GM23338 (cell line): ENCODE measurements around the gene TNFRSF6B. TPM values are rescaled to one million over a fixed set of nuclear protein-coding genes. Genes with fewer than 3 reads are reported as not detected.

Source experiments
- ATAC-seq: fragments of 200-7000 bp; cut with Tn5 transposase; 3 replicates; pipeline ENCODE4 v1.9.1; 2020
- DNase-seq: peaks from one replicate; pipeline ENCODE4 v3.0.0-alpha.2; 2015; ENCODE audit warnings: low spot score
- H2AFZ ChIP-seq: fragments of 200-600 bp; sonication (generic); 2 replicates; pipeline ENCODE4 v1.8.0; 2016; ENCODE audit warnings: antibody characterized with exemption, mild to moderate bottlenecking, moderate library complexity
- H3F3A ChIP-seq: fragments of 200-600 bp; sonication (generic); replicated peaks from 2 replicates; pipeline ENCODE4 v1.8.0; 2017; ENCODE audit warnings: antibody characterized with exemption, mixed run types, low read depth
- H3K27ac ChIP-seq: fragments of 200-600 bp; sonication (generic); 2 replicates; pipeline ENCODE4 v1.6.1; 2016; ENCODE audit warnings: low read depth
- H3K27me3 ChIP-seq: fragments of 200-600 bp; sonication (generic); 2 replicates; pipeline ENCODE4 v1.8.0; 2016; ENCODE audit warnings: mild to moderate bottlenecking, mixed run types, moderate library complexity; ENCODE audit not compliant: insufficient read depth
- H3K36me3 ChIP-seq: fragments of 200-600 bp; sonication (generic); 2 replicates; pipeline ENCODE4 v1.8.0; 2016; ENCODE audit warnings: mild to moderate bottlenecking; ENCODE audit not compliant: insufficient read depth
- H3K4me1 ChIP-seq: fragments of 200-600 bp; sonication (generic); 2 replicates; pipeline ENCODE4 v1.8.0; 2016; ENCODE audit warnings: mild to moderate bottlenecking, moderate library complexity; ENCODE audit not compliant: insufficient read depth
- H3K4me2 ChIP-seq: fragments of 200-600 bp; sonication (generic); 2 replicates; pipeline ENCODE4 v1.7.1; 2017; ENCODE audit warnings: mixed run types
- H3K4me3 ChIP-seq: fragments of 200-600 bp; sonication (generic); 2 replicates; pipeline ENCODE4 v1.6.1; 2016; ENCODE audit warnings: mixed run types
- H3K79me2 ChIP-seq: fragments of 200-600 bp; sonication (generic); replicated peaks from 2 replicates; pipeline ENCODE4 v1.8.0; 2017; ENCODE audit warnings: mild to moderate bottlenecking; ENCODE audit not compliant: insufficient read depth
- H3K9me2 ChIP-seq: fragments of 200-600 bp; sonication (generic); 2 replicates; pipeline ENCODE4 v1.8.0; 2017; ENCODE audit not compliant: insufficient read depth
- H4K20me1 ChIP-seq: fragments of 200-600 bp; sonication (generic); replicated peaks from 2 replicates; pipeline ENCODE4 v1.8.0; 2017; ENCODE audit warnings: mild to moderate bottlenecking; ENCODE audit not compliant: insufficient read depth
- H3K27ac Mint-ChIP-seq: 2 replicates; pipeline ENCODE4 v1.8.0; 2020; ENCODE audit warnings: inconsistent platforms, mild to moderate bottlenecking, moderate library complexity, mixed read lengths
- H3K27me3 Mint-ChIP-seq: 3 replicates; pipeline ENCODE4 v1.8.0; 2022; ENCODE audit warnings: low read depth, mild to moderate bottlenecking, moderate library complexity, mixed read lengths, inconsistent platforms; ENCODE audit not compliant: insufficient read depth, poor library complexity
- H3K36me3 Mint-ChIP-seq: 3 replicates; pipeline ENCODE4 v1.8.0; 2021; ENCODE audit warnings: low read depth, mild to moderate bottlenecking, inconsistent platforms, moderate library complexity, mixed read lengths
- H3K4me1 Mint-ChIP-seq: 3 replicates; pipeline ENCODE4 v1.8.0; 2020; ENCODE audit warnings: mild to moderate bottlenecking, inconsistent platforms, mixed read lengths
- H3K4me3 Mint-ChIP-seq: 3 replicates; pipeline ENCODE4 v1.8.0; 2021; ENCODE audit warnings: moderate library complexity, mild to moderate bottlenecking, inconsistent platforms, mixed read lengths
- H3K9me3 Mint-ChIP-seq: 3 replicates; pipeline ENCODE4 v1.8.0; 2020; ENCODE audit warnings: moderate library complexity, mild to moderate bottlenecking, inconsistent platforms, mixed read lengths
- EZH2phosphoT487 ChIP-seq: fragments of 200-600 bp; sonication (generic); IDR thresholded peaks from one replicate; pipeline ENCODE4 v1.8.1; 2018; ENCODE audit warnings: antibody characterized with exemption; ENCODE audit not compliant: unreplicated experiment
- JUNB ChIP-seq: IDR thresholded peaks from one replicate; pipeline ENCODE4 v1.6.1; 2016; ENCODE audit warnings: antibody characterized with exemption; ENCODE audit not compliant: unreplicated experiment
- ZNF331 ChIP-seq: fragments of 250-450 bp; sonication (Bioruptor Pico); IDR thresholded peaks from 2 replicates; pipeline ENCODE4 v1.5.0; 2020; ENCODE audit warnings: low read depth, mild to moderate bottlenecking, moderate library complexity
- polyA plus RNA-seq: library from polyadenylated mRNA; unstranded; fragments of >200 nt; fragmentation: Nextera tagmentation; extraction: Ambion mirVana; gene quantifications from 2 replicates; pipeline ENCODE4 v1.2.1, GENCODE V29; 2016
- total RNA-seq: library from RNA; depleted of rRNA; stranded (reverse); fragments of >200 nt; shearing (Covaris generic); gene quantifications from 2 replicates; pipeline ENCODE4 v1.2.3, GENCODE V29; 2014
- TF ChIP-seq, protein P1 (sequence below): IDR thresholded peaks from 2 replicates; pipeline ENCODE4 v1.6.1; 2016; ENCODE audit warnings: antibody characterized with exemption
- TF ChIP-seq, protein P2 (sequence below): IDR thresholded peaks from one replicate; pipeline ENCODE4 v1.6.1; 2018; ENCODE audit warnings: antibody characterized with exemption; ENCODE audit not compliant: unreplicated experiment
- TF ChIP-seq, protein P3 (sequence below): fragments of 250-450 bp; sonication (Bioruptor Pico); IDR thresholded peaks from 2 replicates; pipeline ENCODE4 v1.5.0; 2020; ENCODE audit warnings: mild to moderate bottlenecking, moderate library complexity

TNFRSF6B gene
- total and polyA plus RNA-seq, 2 experiments from 2014 or later = 0.28 TPM; not detected in 1

DNA sequence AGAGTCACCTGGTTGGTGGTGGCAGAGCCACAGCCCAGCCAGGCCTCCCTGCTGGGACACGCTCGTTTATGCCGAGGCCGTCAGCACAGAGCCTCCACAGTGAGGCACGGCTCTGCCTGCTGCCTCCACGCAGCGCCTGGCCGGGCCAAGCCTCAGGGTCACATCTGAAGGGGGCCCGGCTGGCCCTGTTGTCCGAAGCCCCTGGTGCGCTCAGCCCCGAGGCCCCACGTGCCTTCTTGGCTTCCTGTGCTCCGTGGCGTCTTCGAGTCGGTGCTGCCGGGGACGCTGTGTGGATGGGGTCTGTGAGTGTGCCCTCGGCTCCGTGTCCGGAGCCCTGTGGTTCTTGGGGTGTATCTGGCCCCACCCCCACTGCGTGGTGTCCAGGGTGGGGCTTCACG, 10.4 kb upstream of the TNFRSF6B start:
- H3K9me3 Mint-ChIP-seq = no peaks in the 10 kb centered on the region
- ATAC-seq = no peak
- no peaks in the 10 kb centered on the region for H3K36me3 Mint-ChIP-seq
- TF ChIP-seq EZH2phosphoT487 (no peak), JUNB (no peak), ZNF331 (CRISPR knock-in tag) (no peak)
- TF ChIP-seq, protein P1, sequence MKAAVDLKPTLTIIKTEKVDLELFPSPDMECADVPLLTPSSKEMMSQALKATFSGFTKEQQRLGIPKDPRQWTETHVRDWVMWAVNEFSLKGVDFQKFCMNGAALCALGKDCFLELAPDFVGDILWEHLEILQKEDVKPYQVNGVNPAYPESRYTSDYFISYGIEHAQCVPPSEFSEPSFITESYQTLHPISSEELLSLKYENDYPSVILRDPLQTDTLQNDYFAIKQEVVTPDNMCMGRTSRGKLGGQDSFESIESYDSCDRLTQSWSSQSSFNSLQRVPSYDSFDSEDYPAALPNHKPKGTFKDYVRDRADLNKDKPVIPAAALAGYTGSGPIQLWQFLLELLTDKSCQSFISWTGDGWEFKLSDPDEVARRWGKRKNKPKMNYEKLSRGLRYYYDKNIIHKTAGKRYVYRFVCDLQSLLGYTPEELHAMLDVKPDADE = no peak
- TF ChIP-seq, protein P2, sequence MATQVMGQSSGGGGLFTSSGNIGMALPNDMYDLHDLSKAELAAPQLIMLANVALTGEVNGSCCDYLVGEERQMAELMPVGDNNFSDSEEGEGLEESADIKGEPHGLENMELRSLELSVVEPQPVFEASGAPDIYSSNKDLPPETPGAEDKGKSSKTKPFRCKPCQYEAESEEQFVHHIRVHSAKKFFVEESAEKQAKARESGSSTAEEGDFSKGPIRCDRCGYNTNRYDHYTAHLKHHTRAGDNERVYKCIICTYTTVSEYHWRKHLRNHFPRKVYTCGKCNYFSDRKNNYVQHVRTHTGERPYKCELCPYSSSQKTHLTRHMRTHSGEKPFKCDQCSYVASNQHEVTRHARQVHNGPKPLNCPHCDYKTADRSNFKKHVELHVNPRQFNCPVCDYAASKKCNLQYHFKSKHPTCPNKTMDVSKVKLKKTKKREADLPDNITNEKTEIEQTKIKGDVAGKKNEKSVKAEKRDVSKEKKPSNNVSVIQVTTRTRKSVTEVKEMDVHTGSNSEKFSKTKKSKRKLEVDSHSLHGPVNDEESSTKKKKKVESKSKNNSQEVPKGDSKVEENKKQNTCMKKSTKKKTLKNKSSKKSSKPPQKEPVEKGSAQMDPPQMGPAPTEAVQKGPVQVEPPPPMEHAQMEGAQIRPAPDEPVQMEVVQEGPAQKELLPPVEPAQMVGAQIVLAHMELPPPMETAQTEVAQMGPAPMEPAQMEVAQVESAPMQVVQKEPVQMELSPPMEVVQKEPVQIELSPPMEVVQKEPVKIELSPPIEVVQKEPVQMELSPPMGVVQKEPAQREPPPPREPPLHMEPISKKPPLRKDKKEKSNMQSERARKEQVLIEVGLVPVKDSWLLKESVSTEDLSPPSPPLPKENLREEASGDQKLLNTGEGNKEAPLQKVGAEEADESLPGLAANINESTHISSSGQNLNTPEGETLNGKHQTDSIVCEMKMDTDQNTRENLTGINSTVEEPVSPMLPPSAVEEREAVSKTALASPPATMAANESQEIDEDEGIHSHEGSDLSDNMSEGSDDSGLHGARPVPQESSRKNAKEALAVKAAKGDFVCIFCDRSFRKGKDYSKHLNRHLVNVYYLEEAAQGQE = no peak
- TF ChIP-seq, protein P3, sequence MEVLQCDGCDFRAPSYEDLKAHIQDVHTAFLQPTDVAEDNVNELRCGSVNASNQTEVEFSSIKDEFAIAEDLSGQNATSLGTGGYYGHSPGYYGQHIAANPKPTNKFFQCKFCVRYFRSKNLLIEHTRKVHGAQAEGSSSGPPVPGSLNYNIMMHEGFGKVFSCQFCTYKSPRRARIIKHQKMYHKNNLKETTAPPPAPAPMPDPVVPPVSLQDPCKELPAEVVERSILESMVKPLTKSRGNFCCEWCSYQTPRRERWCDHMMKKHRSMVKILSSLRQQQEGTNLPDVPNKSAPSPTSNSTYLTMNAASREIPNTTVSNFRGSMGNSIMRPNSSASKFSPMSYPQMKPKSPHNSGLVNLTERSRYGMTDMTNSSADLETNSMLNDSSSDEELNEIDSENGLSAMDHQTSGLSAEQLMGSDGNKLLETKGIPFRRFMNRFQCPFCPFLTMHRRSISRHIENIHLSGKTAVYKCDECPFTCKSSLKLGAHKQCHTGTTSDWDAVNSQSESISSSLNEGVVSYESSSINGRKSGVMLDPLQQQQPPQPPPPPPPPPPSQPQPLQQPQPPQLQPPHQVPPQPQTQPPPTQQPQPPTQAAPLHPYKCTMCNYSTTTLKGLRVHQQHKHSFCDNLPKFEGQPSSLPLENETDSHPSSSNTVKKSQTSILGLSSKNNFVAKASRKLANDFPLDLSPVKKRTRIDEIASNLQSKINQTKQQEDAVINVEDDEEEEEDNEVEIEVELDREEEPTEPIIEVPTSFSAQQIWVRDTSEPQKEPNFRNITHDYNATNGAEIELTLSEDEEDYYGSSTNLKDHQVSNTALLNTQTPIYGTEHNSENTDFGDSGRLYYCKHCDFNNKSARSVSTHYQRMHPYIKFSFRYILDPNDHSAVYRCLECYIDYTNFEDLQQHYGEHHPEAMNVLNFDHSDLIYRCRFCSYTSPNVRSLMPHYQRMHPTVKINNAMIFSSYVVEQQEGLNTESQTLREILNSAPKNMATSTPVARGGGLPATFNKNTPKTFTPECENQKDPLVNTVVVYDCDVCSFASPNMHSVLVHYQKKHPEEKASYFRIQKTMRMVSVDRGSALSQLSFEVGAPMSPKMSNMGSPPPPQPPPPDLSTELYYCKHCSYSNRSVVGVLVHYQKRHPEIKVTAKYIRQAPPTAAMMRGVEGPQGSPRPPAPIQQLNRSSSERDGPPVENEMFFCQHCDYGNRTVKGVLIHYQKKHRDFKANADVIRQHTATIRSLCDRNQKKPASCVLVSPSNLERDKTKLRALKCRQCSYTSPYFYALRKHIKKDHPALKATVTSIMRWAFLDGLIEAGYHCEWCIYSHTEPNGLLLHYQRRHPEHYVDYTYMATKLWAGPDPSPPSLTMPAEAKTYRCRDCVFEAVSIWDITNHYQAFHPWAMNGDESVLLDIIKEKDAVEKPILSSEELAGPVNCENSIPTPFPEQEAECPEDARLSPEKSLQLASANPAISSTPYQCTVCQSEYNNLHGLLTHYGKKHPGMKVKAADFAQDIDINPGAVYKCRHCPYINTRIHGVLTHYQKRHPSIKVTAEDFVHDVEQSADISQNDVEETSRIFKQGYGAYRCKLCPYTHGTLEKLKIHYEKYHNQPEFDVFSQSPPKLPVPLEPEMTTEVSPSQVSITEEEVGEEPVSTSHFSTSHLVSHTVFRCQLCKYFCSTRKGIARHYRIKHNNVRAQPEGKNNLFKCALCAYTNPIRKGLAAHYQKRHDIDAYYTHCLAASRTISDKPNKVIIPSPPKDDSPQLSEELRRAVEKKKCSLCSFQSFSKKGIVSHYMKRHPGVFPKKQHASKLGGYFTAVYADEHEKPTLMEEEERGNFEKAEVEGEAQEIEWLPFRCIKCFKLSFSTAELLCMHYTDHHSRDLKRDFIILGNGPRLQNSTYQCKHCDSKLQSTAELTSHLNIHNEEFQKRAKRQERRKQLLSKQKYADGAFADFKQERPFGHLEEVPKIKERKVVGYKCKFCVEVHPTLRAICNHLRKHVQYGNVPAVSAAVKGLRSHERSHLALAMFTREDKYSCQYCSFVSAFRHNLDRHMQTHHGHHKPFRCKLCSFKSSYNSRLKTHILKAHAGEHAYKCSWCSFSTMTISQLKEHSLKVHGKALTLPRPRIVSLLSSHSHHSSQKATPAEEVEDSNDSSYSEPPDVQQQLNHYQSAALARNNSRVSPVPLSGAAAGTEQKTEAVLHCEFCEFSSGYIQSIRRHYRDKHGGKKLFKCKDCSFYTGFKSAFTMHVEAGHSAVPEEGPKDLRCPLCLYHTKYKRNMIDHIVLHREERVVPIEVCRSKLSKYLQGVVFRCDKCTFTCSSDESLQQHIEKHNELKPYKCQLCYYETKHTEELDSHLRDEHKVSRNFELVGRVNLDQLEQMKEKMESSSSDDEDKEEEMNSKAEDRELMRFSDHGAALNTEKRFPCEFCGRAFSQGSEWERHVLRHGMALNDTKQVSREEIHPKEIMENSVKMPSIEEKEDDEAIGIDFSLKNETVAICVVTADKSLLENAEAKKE = no peak
- no peaks in the 10 kb centered on the region for H3K9me2 ChIP-seq
- H3K4me3 ChIP-seq = no peak overlapping the region
- no peak overlapping the region for H2AFZ ChIP-seq
- H4K20me1 ChIP-seq = no peaks in the 10 kb centered on the region
- no peaks in the 10 kb centered on the region for H3F3A ChIP-seq
- no peaks in the 10 kb centered on the region for H3K27me3 ChIP-seq
- DNase-seq = no peak
- H3K36me3 ChIP-seq = no peaks in the 10 kb centered on the region
- H3K27me3 Mint-ChIP-seq = peaks cover 7% of the 10 kb centered on the region
- H3K27ac Mint-ChIP-seq = no peak overlapping the region
- H3K4me1 ChIP-seq = no peaks in the 10 kb centered on the region
- no peaks in the 10 kb centered on the region for H3K4me1 Mint-ChIP-seq
- no peaks in the 10 kb centered on the region for H3K79me2 ChIP-seq
- H3K4me2 ChIP-seq = no peak overlapping the region
- no peak overlapping the region for H3K27ac ChIP-seq
- no peak overlapping the region for H3K4me3 Mint-ChIP-seq
